ENCODE measurements around the gene FERD3L. TPM values are rescaled to one million over a fixed set of nuclear protein-coding genes. Genes with fewer than 3 reads are reported as not detected.
"Not testable (repeated sequence)": the region's sequence is repeated elsewhere in the genome, so short reads cannot be mapped to it uniquely, and the experiment has no call there.

The FERD3L gene, protein sequence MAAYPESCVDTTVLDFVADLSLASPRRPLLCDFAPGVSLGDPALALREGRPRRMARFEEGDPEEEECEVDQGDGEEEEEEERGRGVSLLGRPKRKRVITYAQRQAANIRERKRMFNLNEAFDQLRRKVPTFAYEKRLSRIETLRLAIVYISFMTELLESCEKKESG
- not detected for total RNA-seq

DNA sequence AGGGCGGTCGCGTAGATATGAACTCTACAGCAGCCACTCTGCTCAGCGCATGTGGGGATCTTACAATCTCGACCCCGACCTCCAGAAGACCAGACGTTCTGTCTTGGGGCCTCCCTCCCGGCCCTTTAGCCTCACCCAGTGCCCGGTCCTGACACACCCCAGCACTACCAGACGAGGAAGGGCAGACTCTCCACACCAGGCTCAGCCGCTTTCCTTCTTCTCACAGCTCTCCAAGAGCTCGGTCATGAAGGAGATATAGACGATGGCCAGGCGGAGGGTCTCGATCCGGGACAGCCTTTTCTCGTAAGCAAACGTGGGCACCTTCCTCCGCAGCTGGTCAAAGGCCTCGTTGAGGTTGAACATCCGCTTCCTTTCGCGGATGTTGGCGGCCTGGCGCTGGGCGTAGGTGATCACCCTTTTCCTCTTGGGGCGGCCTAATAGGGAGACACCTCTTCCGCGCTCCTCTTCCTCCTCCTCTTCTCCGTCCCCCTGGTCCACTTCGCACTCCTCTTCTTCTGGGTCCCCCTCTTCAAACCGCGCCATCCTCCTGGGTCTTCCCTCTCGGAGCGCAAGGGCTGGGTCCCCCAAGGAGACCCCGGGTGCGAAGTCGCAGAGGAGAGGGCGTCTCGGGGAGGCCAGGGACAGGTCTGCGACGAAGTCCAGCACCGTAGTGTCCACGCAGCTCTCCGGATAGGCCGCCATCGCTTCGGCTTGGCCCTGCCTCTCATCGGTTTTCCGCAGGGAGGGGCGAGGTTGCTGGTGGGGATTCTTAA, at the start of gene FERD3L:
Gene FERD3L (minus strand): TSS at position 761 of the 773 bp plus-strand sequence. CDS start 59 bp downstream, at position 702.
- no peaks in the 10 kb centered on the region for H3K4me1 Mint-ChIP-seq
- H3K27me3 Mint-ChIP-seq: peaks cover 49% of the 10 kb centered on the region
- H3K36me3 Mint-ChIP-seq: no peaks in the 10 kb centered on the region
- H3K27ac Mint-ChIP-seq: no peak within 1 kb of the TSS
- no peak within 1 kb of the TSS for H3K4me3 Mint-ChIP-seq
- H3K9me3 Mint-ChIP-seq: peaks cover 3% of the 10 kb centered on the region
- no peak for DNase-seq

GRCh38 chr7:19194417-19194816, 49.2 kb upstream of the FERD3L start:
- H3K27ac Mint-ChIP-seq, DNase-seq, H3K4me3 Mint-ChIP-seq, H3K9me3 Mint-ChIP-seq, H3K27me3 Mint-ChIP-seq, H3K36me3 Mint-ChIP-seq, H3K4me1 Mint-ChIP-seq: not testable (repeated sequence)

DNA sequence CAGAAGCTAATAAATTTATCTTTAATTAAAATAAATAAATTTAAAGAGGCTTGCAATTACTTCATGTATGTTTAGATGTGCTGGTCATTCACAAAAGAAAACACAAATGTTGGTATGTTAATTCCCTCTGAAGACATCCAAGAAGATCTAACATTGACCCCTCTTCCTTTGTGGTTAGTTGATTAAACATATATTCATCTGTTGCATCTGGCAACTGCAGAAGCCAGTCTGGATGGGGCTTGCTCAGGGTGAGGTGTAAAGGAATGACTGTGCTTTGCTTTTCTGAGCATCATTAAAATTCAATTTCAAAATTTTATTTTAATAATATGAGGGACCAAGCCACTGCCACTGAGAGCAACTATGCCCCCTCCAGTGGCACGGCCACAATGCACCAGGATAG, 36.4 kb upstream of the FERD3L start:
- H3K4me1 Mint-ChIP-seq: no peaks in the 10 kb centered on the region
- H3K36me3 Mint-ChIP-seq: no peaks in the 10 kb centered on the region
- H3K27me3 Mint-ChIP-seq: no peaks in the 10 kb centered on the region
- no peak overlapping the region for H3K4me3 Mint-ChIP-seq
- DNase-seq: no peak
- peaks cover 11% of the 10 kb centered on the region for H3K9me3 Mint-ChIP-seq
- H3K27ac Mint-ChIP-seq: no peak overlapping the region

GRCh38 chr7:19178595-19178994, 33.4 kb upstream of the FERD3L start:
- H3K36me3 Mint-ChIP-seq: no peaks in the 10 kb centered on the region
- no peak overlapping the region for H3K27ac Mint-ChIP-seq
- H3K4me3 Mint-ChIP-seq: no peak overlapping the region
- no peaks in the 10 kb centered on the region for H3K27me3 Mint-ChIP-seq
- no peaks in the 10 kb centered on the region for H3K4me1 Mint-ChIP-seq
- H3K9me3 Mint-ChIP-seq: peaks cover 8% of the 10 kb centered on the region
- no peak for DNase-seq

DNA sequence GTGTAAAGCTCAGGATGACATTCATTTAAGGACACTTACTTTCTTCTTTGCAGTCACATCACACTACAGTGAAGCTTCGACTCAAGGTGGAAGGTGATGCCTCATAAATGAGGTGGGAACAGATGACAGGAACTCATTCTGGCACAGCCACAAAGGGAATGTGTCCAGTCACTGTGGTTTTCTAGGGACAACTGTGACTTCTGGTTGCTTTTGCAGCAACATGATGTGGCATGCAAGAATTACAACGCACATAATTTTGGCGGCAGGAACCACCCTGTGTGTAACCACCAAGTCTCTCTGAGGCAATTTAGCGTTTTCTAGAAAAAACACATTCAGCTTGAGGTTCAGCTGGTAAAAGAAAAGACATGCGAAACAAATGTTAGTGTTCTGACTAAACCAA, 32.0 kb upstream of the FERD3L start:
- Mint-ChIP-seq H3K4me1 (no peaks in the 10 kb centered on the region), H3K4me3 (no peak overlapping the region)

DNA sequence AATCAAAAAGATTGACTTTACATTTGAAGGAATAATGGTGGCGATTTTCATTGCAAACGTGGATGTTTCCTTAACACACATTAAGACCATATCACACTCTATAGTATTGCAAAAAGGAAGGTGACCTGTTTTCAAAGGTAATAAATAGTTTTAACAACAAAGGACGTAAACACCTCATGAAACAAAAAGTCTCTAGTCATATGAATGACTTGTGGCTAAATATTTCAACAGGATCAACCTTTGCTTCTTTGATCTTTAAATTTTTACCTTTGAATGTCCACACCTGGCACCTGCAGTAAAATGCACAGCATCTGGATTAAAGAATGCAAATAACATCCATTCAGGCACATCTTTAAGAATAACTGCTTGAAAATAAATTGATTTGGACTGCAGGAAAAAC, 30.0 kb upstream of the FERD3L start:
- no peak overlapping the region for H3K27ac Mint-ChIP-seq
- no peaks in the 10 kb centered on the region for H3K9me3 Mint-ChIP-seq
- no peaks in the 10 kb centered on the region for H3K36me3 Mint-ChIP-seq
- no peak overlapping the region for H3K4me3 Mint-ChIP-seq
- no peaks in the 10 kb centered on the region for H3K27me3 Mint-ChIP-seq
- no peaks in the 10 kb centered on the region for H3K4me1 Mint-ChIP-seq
- no peak for DNase-seq

More for the DNA sequence above, 32.0 kb upstream of the FERD3L start:
- no peak overlapping the region for H3K27ac Mint-ChIP-seq
- H3K36me3 Mint-ChIP-seq: no peaks in the 10 kb centered on the region
- no peak for DNase-seq
- no peaks in the 10 kb centered on the region for H3K27me3 Mint-ChIP-seq
- peaks cover 1% of the 10 kb centered on the region for H3K9me3 Mint-ChIP-seq

- H3K4me3 Mint-ChIP-seq: no peak overlapping the region
- H3K36me3 Mint-ChIP-seq: no peaks in the 10 kb centered on the region
- H3K4me1 Mint-ChIP-seq: no peaks in the 10 kb centered on the region
- no peak overlapping the region for H3K27ac Mint-ChIP-seq
- no peak for DNase-seq
- H3K9me3 Mint-ChIP-seq: no peaks in the 10 kb centered on the region
- no peaks in the 10 kb centered on the region for H3K27me3 Mint-ChIP-seq
Measured at GRCh38 chr7:19161671-19162070, 16.4 kb upstream of the FERD3L start.

GRCh38 chr7:19146699-19147098, 1.5 kb upstream of the FERD3L start:
- H3K27me3 Mint-ChIP-seq: peaks cover 49% of the 10 kb centered on the region
- H3K4me3 Mint-ChIP-seq: no peak overlapping the region
- H3K9me3 Mint-ChIP-seq: peaks cover 6% of the 10 kb centered on the region
- H3K27ac Mint-ChIP-seq: no peak overlapping the region
- no peaks in the 10 kb centered on the region for H3K36me3 Mint-ChIP-seq
- H3K4me1 Mint-ChIP-seq: no peaks in the 10 kb centered on the region
- no peak for DNase-seq

DNA sequence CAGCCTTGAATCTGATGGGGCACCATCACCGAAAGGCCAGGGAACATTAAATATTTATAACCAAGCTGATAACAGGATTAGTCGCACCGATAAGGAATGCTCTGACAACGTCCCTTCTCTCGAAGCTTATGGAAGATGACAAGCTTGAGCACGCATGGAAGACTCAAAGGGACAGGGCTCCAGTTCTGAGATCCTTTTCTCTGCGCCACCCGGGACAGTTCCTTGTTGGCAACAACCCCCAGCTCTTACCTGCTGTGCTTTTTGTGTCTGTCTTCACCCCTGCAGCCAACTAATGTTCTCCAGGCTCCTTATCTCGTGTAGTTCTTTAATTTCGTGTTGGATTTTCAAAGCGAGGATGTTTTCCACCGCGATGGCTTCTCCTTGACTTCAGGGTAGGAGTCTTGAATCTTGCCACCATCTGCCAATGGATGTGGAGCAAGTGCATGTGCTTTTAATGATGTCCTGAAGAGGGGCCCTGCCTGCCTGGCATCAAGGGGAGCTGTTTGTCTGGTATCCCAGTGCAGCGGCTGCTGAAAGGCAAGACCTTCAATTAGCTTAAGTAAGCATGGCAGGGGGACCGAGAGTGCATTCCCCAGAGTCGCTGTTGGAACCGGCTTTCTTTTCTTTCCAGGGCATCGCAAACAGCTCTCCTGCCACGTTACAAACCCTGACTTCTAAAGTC, 354 bp upstream of the FERD3L start:
- Mint-ChIP-seq H3K27me3 (peaks cover 49% of the 10 kb centered on the region), H3K4me3 (no peak overlapping the region), H3K36me3 (no peaks in the 10 kb centered on the region), H3K4me1 (no peaks in the 10 kb centered on the region), H3K27ac (no peak overlapping the region), H3K9me3 (peaks cover 3% of the 10 kb centered on the region)
- DNase-seq: no peak

GRCh38 chr7:19143881-19144574, 1.2 kb downstream of the FERD3L start:
- Mint-ChIP-seq H3K4me3 (no peak overlapping the region), H3K27me3 (peaks cover 49% of the 10 kb centered on the region), H3K4me1 (no peaks in the 10 kb centered on the region), H3K36me3 (no peaks in the 10 kb centered on the region), H3K27ac (no peak overlapping the region), H3K9me3 (peaks cover 3% of the 10 kb centered on the region)
- no peak for DNase-seq

DNA sequence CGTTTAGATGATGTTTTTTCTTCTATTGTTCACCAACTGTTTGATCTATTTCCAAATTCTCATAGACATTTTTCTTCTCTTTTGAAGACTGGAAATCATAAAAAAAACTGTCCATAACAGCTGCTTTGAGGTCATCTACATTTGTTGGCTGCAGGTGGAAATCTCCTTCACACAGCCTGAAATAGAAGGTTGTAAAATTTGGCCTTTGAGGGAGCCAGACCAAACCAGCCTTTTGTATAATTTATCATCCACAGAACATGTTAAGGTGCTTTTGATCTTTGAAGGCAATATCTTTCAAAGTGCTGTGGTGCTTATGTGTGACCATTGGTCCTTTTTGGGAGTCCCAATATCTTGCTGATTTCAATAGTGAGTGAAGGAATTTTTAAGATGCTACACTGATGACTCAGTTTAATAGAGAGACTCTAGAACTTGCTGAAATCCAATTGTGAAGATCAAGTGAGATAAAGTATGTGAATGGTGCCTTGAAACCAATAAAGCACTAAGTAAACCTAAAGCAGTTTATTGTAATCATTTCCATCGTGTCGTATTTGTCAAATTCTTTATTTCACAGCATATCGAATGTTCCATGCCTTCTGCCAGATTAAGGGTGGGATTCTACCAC, 5.4 kb downstream of the FERD3L start:
- H3K9me3 Mint-ChIP-seq: peaks cover 1% of the 10 kb centered on the region
- no peak overlapping the region for H3K27ac Mint-ChIP-seq
- DNase-seq: no peak
- H3K4me3 Mint-ChIP-seq: no peak overlapping the region
- no peaks in the 10 kb centered on the region for H3K36me3 Mint-ChIP-seq
- peaks cover 23% of the 10 kb centered on the region for H3K27me3 Mint-ChIP-seq
- no peaks in the 10 kb centered on the region for H3K4me1 Mint-ChIP-seq

- no peaks in the 10 kb centered on the region for H3K36me3 Mint-ChIP-seq
- H3K27ac Mint-ChIP-seq: no peak overlapping the region
- peaks cover 7% of the 10 kb centered on the region for H3K27me3 Mint-ChIP-seq
- H3K9me3 Mint-ChIP-seq: no peaks in the 10 kb centered on the region
- no peak overlapping the region for H3K4me3 Mint-ChIP-seq
- no peaks in the 10 kb centered on the region for H3K4me1 Mint-ChIP-seq
- no peak for DNase-seq
Measured at GRCh38 chr7:19133886-19134285, 11.3 kb downstream of the FERD3L start.

GRCh38 chr7:19133390-19133789, 11.8 kb downstream of the FERD3L start:
- Mint-ChIP-seq H3K4me3 (no peak overlapping the region), H3K27me3 (peaks cover 7% of the 10 kb centered on the region), H3K9me3 (no peaks in the 10 kb centered on the region), H3K36me3 (no peaks in the 10 kb centered on the region), H3K27ac (no peak overlapping the region), H3K4me1 (no peaks in the 10 kb centered on the region)
- no peak for DNase-seq

GRCh38 chr7:19128856-19129255, 16.4 kb downstream of the FERD3L start:
- H3K36me3 Mint-ChIP-seq: no peaks in the 10 kb centered on the region
- no peak for DNase-seq
- H3K4me1 Mint-ChIP-seq: no peaks in the 10 kb centered on the region
- H3K9me3 Mint-ChIP-seq: no peaks in the 10 kb centered on the region
- H3K27me3 Mint-ChIP-seq: peaks cover 11% of the 10 kb centered on the region
- H3K27ac Mint-ChIP-seq: no peak overlapping the region
- H3K4me3 Mint-ChIP-seq: no peak overlapping the region
